Urinary bladder (tissue), 4 donors: ENCODE measurements around the gene EDA2R. TPM values are rescaled to one million over a fixed set of nuclear protein-coding genes. Genes with fewer than 3 reads are reported as not detected.

Source experiments
- DNase-seq: peaks from one replicate; pipeline ENCODE4 v3.0.0-alpha.2; 2015; ENCODE audit errors: extremely low spot score
- H3K27ac ChIP-seq: one replicate; pipeline ENCODE4 v1.5.1; 2013; ENCODE audit warnings: low read depth, mild to moderate bottlenecking, moderate library complexity
- H3K36me3 ChIP-seq: one replicate; pipeline ENCODE4 v1.6.1; 2013; ENCODE audit warnings: mild to moderate bottlenecking, moderate library complexity; ENCODE audit not compliant: insufficient read depth
- H3K4me1 ChIP-seq: one replicate; pipeline ENCODE4 v1.6.1; 2013; ENCODE audit warnings: mild to moderate bottlenecking, moderate library complexity; ENCODE audit not compliant: insufficient read depth
- H3K4me3 ChIP-seq: one replicate; pipeline ENCODE4 v1.5.1; 2013; ENCODE audit warnings: low read depth, low read length
- WGBS: extraction: QIAGEN DNeasy Blood & Tissue Kit; methylation state at CpG from one replicate; pipeline ENCODE4 v1.1.7; 2013; 5-methylcytosine and 5-hydroxymethylcytosine counted together
- polyA plus RNA-seq: library from polyadenylated mRNA; stranded (reverse); fragments of 200-250 nt; gene quantifications from one replicate; pipeline ENCODE4 v1.2.3, GENCODE V29; 2013
- small RNA-seq: library from RNA; depleted of rRNA; stranded (forward); fragments of <200 nt; gene quantifications from one replicate; pipeline ENCODE3, GENCODE V24; 2014
- total RNA-seq: library from RNA; depleted of rRNA; stranded (reverse); fragments of >200 nt; gene quantifications from one replicate; pipeline ENCODE4 v1.2.3, GENCODE V29; 2014
- donor health status: healthy with polysubstance abuse.
- donor health status: healthy.

EDA2R gene
- total and polyA plus RNA-seq, 2 donors, result 0.35 to 1.7 TPM

DNA sequence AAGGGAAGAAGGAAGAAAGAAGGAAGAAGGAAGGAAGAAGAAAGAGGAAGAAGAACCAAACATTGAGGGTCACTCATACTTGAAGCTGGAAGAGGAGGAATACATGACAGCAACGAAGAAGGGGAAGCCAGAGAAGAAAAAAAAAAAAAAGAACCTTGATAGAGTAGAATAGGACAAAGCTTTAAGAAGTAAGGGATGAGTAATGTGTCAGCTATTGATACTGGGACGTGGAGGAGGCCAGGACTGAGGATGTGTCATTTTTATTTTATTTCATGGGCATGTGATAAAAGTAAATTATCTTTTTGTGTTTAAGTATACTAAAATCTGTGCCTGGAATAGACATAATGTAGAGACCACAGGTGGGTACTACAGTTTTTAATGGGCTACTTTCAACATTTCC, 6.4 kb downstream of the EDA2R start:
- H3K36me3 ChIP-seq, result no peaks in the 10 kb centered on the region
- no peak for DNase-seq
- no peak overlapping the region for H3K4me3 ChIP-seq
- no peak overlapping the region for H3K27ac ChIP-seq
- H3K4me1 ChIP-seq, result no peaks in the 10 kb centered on the region
- WGBS, result 57% methylated on average over 2 of the region's 2 CpGs

DNA sequence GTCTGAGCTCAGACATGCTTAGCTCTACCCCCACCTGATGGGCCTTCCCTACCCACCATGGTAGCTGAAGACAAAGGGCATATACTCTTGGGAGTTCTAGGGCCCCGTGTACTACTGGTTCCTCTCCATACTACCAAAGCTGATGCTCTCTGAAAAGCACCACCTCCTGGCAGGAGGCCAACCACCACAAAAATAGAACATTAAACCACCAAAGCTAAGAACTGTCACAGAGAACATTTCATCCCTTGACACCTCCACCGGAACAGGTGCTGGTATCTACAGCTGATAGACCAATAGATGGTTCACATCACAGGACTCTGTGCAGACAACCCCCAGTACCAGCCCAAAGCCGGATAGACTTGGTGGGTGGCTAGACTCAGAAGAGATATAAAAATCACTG, 13.4 kb downstream of the EDA2R start:
- no peak overlapping the region for H3K27ac ChIP-seq
- DNase-seq, result no peak
- no peak overlapping the region for H3K4me3 ChIP-seq
- no peaks in the 10 kb centered on the region for H3K4me1 ChIP-seq
- no peaks in the 10 kb centered on the region for H3K36me3 ChIP-seq
- WGBS, result 79% methylated on average over 3 of the region's 3 CpGs

DNA sequence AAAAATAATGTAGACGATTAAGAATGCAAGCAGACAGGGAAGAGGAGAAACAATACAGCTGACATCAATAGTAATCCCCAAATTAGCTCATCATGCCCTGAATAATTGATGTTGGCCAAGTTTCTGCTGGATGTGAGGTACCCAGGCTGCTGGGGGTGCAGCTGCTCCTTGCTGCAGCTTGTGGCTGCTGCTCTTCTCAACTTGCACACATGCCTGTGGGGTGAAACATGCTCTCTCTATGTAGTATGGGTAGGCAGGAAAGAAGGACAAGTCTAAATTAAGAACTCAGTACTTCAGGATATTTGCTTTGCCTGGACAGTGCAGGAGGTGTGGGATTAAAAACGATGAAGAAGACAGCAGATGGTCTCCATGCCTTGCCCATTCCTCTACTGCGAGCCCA, 16.7 kb downstream of the EDA2R start:
- no peak for DNase-seq
- H3K36me3 ChIP-seq, result no peaks in the 10 kb centered on the region
- WGBS, result 84% methylated on average over 3 of the region's 3 CpGs
- H3K4me1 ChIP-seq, result no peaks in the 10 kb centered on the region
- H3K27ac ChIP-seq, result no peak overlapping the region
- no peak overlapping the region for H3K4me3 ChIP-seq

- DNase-seq, result no peak
- Histone ChIP-seq H3K4me3 (no peak overlapping the region), H3K27ac (no peak overlapping the region), H3K4me1 (no peaks in the 10 kb centered on the region), H3K36me3 (no peaks in the 10 kb centered on the region)
- 78% methylated on average over 2 of the region's 2 CpGs for WGBS
Observed at GRCh38 chrX:66616944-66617343, 21.9 kb downstream of the EDA2R start.

DNA sequence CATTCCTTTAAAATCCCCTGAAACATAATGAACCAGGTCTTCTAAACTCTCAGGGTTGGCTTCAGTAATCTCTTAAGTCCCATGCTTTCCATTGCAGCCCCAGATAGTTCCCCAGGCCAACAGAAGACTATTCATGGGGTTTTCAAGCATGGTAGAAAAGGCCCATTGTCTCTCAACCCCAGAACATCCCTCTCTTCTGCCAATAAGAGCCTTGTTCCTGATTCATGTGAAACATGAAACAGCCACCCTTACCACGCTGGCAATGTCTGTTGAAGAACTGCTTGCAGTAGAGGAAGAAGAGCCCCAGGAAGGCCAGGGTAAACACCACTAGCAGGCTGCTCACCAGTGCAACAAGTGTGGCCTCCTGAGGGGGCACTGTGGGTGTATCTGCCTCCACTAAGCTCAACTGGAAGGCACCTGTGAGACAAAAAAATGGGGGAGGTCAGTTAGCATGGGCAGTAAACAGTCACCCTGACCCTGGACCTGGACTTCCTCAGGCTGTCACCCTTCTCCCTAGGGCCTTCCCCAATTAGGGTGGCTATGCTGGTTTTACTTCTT, 36.4 kb downstream of the EDA2R start:
- H3K36me3 ChIP-seq, result no peaks in the 10 kb centered on the region
- 68% methylated on average over 1 of the region's 1 CpG for WGBS
- H3K4me3 ChIP-seq, result no peak overlapping the region
- no peaks in the 10 kb centered on the region for H3K4me1 ChIP-seq
- DNase-seq, result no peak
- no peak overlapping the region for H3K27ac ChIP-seq

- DNase-seq, result no peak
- H3K4me3 ChIP-seq, result no peak overlapping the region
Observed at GRCh38 chrX:66601522-66601921, 37.4 kb downstream of the EDA2R start.

DNA sequence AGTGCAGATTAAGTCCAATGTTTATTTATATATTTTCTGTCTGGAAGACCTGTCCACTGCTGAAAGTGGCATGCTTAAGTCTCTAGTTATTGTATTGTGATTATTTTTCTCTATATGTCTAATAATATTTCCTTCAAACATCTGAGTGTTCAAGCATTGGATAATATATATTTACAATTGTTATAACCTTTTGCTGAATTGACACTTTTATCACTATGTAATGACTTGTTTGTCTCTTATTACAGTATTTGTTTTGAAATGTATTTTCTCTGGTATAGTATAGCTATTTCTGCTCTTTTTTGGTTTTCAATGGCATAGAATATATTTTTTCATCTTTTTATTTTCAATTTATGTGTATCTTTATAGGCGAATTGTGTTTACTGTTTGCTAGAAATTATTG, 59.7 kb downstream of the EDA2R start:
- H3K4me3 ChIP-seq, result no peak overlapping the region
- WGBS, result 66% methylated on average over 1 of the region's 1 CpG
- H3K36me3 ChIP-seq, result no peaks in the 10 kb centered on the region

More at GRCh38 chrX:66601522-66601921, 37.4 kb downstream of the EDA2R start:
- no peaks in the 10 kb centered on the region for H3K36me3 ChIP-seq
- no peaks in the 10 kb centered on the region for H3K4me1 ChIP-seq
- H3K27ac ChIP-seq, result no peak overlapping the region

DNA sequence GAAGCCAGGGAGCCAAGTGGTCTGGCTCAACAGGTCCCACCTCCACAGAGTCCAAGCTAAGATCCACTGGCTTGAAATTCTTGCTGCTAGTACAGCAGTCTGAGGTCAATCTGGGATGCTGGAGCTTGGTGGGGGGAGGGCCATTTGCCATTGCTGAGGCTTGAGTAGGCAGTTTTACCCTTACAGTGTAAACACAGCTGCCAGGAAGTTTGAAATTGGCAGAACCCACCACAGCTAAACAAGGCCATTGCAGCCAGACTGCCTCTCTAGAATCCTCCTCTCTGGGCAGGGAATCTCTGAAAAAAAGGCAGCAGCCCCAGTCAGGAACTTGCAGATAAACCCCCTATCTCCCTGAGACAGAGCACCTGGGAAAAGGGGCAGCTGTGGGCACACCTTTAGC, 84.9 kb downstream of the EDA2R start:
- no peaks in the 10 kb centered on the region for H3K4me1 ChIP-seq
- H3K36me3 ChIP-seq, result no peaks in the 10 kb centered on the region
- H3K4me3 ChIP-seq, result no peak overlapping the region
- no peak for DNase-seq
- no peak overlapping the region for H3K27ac ChIP-seq

More for the DNA sequence above, 59.7 kb downstream of the EDA2R start:
- no peak overlapping the region for H3K27ac ChIP-seq
- no peak for DNase-seq
- no peaks in the 10 kb centered on the region for H3K4me1 ChIP-seq

- H3K4me1 ChIP-seq, result no peaks in the 10 kb centered on the region
- no peaks in the 10 kb centered on the region for H3K36me3 ChIP-seq
- H3K27ac ChIP-seq, result no peak overlapping the region
- H3K4me3 ChIP-seq, result no peak overlapping the region
- no peak for DNase-seq
Observed at GRCh38 chrX:66547847-66548369, 91.0 kb downstream of the EDA2R start.

Small RNA genes lying within 50 kb of the gene (small RNA-seq; reads per million reads assigned to genes)
- gene RNU6-394P, result not detected
